HG03432 (cell line): ENCODE results near the gene SYNDIG1.

Experiments used
- ATAC-seq: cut with Tn5 transposase; IDR thresholded peaks from one replicate; pipeline ENCODE4 v1.9.1; 2021; ENCODE audit warnings: mild to moderate bottlenecking, moderate library complexity; ENCODE audit not compliant: unreplicated experiment

Gene SYNDIG1

DNA sequence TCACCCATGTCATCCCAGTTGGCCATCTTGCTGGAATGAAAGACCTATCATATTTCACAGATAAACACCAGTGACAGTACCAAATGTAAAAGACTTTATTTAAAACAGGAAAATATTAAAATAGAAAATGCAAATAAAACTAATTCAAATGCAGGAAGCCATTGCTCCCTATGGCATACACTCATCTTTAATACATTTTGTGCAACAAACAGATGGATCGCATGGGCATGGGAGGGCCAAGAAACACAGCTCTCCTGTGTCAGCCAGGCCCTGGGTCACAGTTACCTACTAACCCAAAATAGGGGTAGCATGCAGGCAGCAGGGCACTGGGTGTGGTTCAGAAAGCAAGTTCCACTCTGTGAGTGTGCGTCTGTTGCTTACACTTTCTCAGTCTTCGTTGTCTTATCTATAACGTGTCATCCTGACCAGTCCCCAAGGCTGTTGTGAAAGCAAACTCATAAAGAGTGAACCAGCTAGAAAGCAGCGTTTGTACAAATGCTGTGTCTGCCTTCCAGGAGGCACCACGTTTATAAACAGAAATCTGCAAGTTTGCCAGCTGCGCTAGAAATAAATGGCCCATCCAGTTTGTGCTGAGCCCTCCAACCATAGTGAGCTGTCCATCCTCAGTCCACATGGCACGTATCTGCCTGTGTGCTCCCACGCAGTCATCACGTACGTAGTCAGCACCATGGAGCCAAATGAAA is 180.5 kb downstream of the SYNDIG1 start:
- ATAC-seq, result no peak

DNA sequence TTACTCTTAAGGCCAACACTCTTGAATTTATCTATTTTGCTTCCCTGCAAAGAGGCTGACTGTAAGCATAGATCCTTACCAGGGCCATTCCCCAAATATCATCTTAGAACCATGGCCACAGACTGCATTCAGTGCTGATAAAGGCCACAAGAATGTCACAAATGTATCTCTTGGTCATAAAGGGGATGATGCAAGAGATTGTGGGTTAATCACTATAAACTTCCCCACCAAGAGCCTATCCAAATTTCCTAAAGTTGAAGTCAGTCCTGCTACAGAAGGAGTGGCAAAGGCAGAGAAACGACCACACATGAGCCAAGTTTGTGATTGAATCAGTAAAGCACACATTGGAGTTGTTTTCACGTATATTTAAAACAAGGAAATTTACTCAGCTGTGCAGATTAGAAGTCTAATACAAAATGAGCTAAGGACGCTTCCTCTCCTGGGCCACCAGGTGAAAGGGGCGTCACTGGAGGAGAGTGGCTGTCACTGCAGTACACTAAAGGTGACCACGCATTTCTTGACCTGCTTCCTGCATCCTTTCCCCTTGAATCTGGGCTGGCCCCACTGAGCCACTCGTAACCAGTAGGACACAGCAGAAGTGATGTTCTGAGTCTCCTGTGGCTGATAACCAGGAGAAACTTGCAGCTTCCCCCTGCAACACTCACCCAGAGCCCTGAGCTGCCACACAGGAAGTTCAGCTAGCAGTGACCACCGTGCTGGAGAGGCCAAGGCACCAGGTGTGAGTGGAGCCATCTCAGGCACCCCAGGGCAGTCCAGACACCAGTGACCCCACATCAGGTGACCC is 181.9 kb downstream of the SYNDIG1 start:
- no peak for ATAC-seq

DNA sequence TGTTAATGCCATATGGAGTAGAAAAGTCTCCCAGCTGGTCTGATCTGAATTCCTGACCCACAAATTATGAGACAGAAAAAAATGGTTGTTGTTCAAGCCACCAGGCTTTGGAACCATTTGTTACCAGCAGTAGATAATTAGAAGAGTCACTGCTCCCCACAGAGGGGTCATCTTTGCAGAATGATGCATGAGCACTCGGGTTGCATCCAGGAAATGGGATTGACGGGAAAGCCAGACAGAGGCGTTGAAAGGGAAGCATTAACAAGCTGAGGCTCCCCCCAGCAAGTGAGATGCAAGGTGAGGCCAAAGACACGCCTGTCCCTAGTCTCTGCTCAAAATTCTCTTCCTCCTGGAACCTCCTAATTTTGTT is 182.5 kb downstream of the SYNDIG1 start:
- ATAC-seq, result no peak

DNA sequence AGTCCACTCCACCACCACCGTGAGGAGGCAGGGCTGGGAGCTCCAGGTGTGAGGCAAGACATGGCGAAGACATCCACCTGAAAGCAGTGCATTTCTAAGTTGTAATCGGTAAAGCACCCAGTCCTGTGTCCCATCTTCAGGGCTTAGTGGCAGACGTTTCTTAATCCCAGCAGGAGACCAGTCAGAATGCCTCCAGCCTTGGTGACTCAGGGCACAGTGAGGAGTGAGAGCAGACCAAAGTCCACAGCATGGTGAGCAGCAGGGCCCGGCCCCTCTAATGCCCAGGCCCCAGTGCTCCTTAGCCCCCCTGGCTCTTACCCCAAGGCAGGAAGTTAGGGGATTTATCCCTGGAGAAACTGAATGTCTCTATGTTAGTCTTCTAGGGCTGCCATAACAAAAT is 183.9 kb downstream of the SYNDIG1 start:
- no peak for ATAC-seq

DNA sequence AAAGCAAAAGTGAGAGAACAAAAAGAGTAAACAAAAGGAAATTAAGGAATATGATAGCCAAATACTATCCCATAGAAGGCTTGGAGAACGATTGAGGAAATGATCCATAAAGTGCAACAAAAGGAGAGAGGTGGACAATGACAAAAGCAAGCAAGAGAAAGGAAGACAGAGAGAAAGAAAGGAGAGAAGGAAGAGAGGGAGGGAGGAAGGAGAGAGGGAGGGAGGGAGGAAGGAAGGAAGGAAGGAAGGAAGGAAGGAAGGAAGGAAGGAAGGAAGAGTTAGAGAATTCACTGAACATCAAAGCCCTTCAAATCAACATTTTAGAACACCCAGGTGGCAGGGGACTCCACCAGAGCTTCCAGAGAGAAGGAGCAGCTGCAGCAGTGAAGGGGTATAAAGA is 185.0 kb downstream of the SYNDIG1 start:
- no peak for ATAC-seq

DNA sequence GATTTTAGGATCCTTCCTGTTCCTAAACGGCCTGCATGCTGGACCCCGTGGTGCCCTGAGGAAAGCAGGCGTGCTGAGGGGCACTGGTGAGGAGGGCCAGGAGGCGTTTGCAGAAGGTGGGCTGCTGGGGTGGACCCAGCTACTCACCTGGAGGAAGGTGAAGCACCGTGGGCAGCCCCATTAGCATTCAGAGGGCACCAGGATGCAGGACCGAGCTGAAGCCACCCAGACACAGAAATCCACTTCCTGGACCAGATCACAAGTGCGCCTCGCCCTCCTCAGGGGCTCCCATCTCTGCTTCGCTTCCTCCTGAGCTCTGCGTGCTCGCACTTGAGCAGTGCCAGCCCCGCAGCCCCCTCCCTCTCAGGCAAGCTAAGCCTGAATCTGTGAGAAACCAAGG is 187.0 kb downstream of the SYNDIG1 start:
- ATAC-seq, result no peak

DNA sequence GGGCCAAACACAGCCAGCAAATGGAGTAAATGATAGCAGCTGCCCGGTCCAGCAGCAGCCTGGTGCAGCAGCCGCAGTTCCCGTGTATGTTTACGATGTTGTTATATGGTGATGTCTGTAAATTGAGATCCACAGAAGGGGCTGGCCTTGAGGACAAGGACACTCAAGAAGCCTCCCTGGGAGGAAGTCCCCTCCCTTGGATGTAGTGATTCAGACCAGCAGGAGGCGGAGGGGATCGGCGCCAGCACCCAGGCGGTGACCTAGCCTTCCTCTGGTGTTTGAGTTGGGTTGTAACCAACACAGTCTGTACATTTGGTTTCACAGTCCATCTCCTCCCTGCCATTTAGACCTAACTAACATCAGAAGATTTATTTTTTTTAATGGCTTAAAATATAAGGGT is 187.8 kb downstream of the SYNDIG1 start:
- ATAC-seq, result no peak

DNA sequence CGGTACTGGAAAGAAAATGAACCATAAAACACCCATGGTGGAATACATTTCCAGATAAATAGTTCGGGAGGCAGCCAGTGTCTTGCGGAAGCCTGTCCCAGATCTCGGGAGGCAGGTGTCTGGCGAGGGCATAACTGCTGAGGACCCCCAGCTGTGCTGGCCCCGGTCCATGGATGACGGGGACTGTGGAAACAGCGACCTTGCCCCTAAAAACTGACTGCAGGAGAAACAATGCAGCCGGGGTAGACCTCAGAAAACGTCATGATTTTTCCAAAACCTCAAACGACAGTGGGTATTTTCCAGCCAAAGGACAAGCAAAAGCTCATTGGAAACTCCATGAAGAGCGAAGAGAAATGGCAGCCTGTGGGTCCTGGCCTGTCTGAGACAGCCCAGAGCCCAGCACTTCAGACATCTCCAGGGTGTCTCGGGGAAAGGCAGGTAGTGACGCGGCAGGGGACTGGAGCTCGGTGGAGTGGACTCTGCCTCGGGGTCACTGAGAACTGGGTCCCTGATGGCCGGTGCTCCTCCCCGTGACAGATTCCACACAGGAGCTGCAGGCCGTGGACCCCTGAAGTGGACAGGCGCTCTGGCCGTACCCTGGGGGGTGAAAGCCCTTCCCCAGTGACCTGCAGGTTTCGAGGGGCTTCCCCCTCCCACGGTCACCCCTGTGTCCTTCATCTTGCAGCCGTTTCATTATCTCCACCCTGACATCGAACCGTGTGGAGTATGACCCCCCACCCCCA is 188.6 kb downstream of the SYNDIG1 start:
- no peak for ATAC-seq

DNA sequence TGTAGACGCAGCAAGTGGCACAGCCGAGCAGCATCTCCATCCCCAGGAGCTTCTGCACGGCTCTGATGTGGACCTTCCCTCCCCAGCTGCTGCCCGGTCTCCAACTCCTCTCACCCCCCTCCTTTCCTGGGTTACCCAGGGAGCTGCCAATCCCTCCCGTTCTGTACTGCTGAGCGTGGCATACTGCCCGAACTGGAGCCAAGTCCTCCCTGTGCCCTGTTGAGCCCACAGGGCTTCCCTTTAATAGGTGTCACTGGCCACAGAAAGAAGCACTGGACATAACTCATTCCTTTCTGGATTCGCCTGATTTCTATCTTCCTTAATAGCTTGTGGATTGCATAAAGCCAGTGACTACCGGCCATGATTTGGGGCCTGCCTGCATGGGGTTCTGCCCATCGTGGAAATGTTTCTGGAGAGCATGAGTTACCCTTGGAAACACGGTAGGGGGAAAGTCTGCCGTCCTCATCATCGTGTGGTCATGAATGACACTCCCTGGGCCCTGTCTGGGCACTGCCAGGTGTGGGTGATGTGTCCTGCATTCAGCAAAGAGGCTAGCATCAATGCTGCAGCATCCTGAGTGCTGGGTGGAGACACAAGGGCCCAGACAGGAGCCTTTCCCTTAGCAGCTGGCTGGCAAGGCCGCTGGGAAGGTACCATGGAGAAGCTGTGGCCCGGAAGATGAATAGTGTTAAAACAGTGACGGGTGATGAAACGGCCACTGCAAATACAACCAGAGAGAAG is 189.7 kb downstream of the SYNDIG1 start:
- ATAC-seq, result no peak

DNA sequence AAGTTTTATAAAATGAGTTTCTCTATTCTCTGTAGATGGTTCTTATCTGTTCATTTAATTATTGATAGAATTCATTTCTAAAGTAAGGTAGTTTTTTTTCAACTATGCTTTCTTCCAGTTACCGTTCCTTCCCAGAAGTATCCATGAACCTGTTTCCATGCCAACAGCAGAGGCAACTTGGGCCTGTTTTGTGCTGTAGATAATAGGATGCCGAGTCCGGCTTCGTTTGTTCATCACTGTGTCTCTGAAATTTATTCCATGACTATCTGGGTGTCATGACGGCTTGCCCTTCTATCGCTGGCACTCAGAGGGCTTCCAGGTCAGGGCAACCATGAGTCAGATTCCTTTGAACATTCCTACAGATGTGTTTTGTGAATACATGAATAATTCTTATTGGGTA is 190.4 kb downstream of the SYNDIG1 start:
- no peak for ATAC-seq

DNA sequence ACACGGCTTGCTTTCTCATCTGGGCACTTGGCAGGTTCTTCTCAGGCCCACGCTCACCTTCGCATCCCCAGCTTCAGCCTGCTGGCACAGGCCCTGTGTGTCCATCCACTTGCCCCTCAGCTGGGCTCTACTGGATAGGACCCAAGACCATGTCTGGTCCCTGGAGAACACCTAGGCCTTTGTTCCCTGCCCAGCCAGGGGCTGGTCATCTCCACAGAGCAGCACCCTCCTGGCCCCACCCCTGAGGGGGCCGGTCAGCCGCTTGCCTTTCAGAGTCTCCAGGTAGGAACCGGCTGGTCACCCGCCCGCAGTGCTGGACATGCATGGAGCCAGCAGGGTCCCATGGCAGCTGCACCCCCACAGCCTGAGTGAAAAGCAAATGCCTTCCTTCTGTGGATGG is 191.2 kb downstream of the SYNDIG1 start:
- ATAC-seq, result no peak

DNA sequence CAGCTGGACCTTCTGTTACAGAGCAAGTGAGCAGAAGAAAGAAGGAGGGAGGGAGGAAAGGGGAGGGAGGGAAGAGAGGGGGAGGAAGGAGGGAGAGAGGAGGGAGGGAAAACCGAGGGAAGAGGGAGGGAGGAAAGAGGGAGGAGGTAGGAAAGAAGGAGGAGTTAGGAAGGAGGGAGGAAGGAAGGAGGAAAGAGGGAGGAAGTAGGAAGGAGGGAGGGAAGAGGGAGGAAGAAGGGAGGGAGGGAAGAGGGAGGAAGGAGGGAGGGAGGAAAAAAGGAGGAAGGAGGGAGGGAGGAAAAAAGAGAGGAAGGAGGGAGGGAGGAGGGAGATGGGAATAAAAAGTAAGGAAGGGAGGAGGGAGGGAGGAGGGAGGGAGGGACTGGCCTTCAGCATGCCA is 191.8 kb downstream of the SYNDIG1 start:
- ATAC-seq, result no peak

DNA sequence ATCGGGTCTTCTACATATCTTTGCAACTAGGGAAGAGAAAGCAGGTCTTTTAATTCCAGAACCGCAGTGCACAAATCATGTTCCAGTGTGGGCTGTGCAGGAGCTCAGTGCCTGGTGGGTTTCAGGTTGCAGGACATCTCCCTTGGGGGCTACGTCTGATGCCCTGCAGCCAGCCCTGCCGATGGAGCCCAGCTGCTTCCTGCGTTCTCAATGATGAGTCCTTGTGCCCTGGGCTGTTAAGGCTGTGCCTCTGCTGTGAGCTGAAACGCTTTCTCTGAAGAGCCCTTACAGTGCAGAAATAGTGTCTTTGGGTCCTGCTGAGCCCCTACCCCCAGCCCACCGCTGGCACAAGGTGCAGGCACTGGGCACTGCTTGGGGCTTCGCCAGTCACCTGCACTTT is 192.9 kb downstream of the SYNDIG1 start:
- no peak for ATAC-seq

DNA sequence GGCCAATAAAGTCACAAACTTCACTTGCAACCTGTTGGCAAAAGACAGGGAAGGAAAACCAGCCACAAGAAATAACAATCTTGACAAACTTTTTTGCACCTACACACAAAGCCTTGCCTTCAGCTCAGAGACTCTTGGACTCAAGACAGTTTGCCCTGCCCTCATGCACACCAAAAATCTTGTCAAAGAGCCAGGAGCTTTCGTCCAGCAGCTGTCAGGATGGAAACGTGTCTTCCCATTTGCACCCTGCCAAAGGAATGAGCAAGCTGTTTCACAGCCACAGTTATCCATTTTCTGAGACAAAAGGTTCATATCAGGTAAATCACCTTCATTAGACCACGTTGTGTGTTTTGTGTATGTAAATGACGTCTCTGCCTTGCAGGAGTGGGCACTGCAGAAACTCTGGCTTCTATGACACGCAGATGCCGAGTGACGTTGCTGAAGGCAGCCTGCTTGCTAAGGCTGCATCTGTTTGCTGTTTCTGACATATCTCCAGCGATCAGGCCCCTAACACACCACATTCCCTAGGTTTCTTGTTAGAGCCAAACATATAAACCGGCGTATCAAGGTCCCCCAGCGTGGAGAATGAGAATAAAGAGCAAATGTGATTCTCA is 193.4 kb downstream of the SYNDIG1 start:
- no peak for ATAC-seq

DNA sequence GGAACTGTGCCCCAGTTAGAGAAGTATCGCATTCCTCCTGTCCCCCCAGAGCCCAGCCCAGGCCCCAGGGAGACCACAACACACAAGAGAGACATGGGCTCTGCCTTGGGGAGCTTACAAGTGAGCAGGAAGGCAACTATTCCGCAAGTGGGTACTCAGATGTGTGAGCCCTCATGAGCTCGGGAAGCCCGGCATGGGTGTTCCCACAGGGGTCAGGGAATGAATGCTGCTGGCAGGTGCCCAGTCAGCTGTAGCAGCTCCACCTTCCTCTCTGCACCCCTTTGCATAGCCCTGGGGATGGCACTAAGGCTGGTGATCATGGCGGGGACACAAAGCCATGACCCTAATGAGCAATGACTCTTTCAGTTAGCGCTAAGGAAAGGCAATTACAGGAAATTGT is 194.1 kb downstream of the SYNDIG1 start:
- no peak for ATAC-seq

DNA sequence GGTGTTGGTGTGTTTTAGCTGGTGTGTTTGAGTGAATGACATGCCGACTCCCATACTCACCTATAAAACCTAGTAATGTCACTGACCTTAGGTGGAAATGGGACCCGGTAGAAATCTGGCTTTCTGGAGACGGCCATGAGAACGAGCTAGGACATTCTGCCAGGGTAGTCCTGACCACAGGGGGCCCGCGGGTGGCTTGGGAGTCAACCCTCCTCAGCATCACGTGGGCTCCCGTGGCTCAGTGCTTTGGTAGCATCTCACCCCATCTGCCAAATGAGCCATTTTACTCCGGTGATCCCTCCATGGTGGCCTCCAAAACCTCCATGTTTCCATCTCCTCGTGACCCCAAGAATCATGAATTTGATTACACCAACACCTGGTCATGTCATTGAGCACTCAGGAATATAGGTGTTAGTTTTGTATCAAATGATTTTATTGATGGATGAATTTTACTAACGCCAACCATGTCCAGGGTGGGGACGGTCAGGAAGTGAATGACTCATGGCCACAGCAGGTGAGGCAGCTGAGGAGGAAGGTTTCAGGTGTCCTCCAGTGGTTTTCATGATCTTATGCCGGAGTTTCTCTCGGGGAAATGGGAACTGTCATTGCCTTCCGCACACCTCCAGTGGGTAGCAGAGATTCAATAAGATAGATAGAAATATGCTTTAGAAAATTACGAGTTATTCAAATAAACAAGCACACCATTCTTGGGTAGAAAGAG is 195.0 kb downstream of the SYNDIG1 start:
- ATAC-seq, result no peak

DNA sequence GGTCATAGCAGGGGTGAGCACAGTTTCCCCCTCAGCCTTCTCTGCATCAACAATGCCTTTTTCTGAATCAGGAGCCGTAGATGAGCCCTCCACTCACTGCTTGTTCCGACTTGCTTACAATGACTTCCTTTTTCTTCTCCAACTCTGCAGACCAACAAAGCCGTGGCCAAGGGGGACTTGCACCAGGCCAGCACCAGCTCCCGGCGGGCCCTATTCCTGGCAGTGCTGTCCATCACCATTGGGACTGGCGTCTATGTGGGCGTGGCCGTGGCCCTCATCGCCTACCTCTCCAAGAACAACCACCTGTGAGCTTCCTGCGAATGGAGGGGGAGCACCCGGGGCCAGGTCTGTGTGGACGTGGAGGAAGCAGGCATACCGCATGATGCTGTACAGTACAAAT is 195.8 kb downstream of the SYNDIG1 start:
- ATAC-seq, result no peak

DNA sequence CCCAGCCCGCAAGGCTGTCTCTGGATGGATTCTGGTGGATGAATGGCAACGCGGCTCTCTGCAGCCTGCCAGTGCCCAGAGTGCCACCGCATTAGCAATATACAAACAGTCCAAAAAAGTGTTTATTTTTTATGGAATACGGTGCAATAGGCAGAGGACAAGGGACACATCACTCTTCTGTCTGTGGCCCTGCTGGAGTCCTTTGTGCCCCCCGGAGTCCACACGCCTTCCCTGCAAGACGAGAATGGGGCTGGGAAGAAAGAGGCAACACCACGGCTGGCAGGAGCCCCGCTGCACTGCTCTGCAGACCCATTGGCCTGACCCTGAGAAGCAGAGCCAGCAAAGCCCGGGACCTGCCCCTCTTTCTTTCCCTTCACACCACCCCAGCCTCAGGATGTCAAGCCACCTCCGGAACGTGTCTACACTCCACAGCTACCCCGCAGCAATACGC is 196.3 kb downstream of the SYNDIG1 start:
- no peak for ATAC-seq

DNA sequence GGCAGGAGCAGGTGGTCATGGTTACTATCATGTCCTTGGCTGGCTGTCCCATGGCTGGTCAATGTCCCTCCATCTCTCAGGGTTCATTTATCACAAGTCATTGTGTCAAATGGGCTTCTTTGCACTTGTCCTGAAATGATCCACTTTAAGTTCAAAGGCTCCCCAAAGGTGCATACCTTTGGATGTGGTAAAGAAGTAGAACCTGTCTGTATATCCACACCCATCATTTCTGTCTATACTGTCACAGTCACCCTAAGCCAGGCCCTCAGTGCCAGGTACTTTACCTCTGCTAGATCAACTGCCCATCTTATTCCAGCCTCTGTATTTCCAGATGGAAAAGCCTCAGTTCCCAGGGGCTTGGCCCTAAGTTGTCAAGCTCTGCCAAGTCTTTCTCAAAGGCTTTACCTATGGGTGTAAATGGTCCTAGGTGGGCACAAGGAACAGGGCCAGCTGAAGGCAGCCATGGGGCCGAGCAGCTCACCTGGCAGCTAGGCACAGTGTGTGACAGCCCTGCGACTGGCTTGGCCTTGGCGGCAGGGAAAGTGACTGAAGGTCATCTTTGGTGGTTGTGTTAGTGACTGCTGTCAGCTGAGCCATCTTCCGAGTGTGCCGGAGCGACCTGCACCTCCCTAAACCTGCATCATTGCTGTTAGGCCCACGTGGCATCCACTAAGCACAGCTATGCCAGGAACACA is 198.4 kb downstream of the SYNDIG1 start:
- ATAC-seq, result no peak

DNA sequence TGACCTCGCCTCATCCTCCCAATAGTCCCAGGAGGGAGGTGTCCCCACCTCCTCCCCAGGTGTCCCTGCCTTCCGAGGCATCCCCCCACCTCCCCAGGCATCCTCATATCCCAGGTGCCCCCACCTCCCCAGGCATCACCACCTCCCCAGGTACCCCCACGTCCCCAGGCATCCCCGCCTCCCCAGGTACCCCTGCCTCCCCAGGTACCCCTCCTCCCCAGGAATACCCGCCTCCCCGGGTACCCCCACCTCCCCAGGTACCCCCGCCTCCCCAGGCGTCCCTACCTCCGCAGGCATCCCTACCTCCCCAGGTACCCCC is 198.9 kb downstream of the SYNDIG1 start:
- ATAC-seq, result no peak
